ENCODE measurements around the gene THOC6.

THOC6 gene

DNA sequence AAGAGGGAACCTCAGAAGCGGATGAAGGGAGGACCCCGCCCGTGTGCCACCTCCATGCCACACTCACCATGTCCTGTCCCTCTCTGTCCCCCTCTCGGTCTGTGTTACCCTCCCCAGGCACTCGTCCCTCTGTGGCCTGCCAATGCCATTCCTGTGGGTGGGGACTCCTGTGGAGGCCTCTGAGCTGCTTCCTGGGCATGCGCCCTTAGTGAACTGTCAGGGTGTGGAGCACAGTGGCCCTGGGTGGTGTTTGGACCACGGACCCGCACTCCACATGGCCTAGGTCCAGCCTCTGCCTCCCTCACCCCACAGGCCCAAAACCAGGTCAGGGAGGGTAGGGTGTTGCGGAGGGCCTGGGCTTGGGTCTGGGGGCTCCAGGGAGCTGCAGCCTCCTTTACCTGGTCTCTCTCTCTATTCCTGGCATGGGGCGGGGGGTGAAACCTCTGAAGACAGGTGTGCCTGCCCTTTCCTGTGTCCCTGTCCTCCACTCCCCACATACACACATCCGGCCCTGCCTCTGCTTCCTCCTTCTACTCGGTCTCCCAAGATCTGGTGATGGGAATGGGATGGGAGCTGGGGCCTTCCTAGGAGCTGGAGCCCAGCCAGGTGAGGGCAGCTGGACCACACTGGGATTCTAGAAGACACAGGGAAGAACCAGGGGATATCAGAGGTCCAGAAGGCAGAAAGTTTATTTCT lies 32.1 kb upstream of the THOC6 start:
- no peak for DNase-seq (ENCODE audit: low read depth)

DNA sequence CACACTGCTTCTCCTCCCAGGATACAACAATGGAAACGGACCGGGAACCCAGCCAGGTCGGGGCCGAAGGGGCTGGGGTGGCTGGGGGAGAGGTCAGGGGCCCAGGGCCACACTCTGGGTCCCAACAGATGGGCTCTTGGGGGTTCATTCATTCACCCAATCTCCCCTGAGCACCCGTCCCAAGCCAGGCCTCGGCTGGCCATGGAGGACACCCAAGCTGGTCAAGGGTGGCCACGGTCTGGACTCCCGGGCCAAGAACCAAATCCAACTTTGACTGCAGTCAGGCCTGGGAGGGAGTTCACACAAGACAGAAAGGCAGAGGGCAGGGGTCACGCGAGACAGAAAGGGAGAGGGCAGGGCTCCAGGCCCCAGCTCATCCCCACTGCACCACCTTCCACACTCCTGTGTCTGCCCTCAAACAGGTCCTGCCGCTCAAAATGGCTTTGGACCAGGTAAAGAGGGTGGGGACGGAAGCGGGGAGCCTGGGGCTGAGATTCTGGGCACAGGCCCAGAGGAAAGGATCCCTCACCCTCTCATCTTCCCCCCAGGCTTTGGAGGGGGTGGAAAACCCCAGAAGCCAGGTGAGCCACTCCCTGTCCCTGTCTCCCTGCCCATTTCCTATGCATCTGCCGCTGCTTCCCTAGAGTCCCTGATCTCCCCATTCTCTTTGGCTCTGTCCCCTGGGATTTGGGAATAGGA lies 31.3 kb upstream of the THOC6 start:
- no peak for DNase-seq (ENCODE audit: low read depth)

DNA sequence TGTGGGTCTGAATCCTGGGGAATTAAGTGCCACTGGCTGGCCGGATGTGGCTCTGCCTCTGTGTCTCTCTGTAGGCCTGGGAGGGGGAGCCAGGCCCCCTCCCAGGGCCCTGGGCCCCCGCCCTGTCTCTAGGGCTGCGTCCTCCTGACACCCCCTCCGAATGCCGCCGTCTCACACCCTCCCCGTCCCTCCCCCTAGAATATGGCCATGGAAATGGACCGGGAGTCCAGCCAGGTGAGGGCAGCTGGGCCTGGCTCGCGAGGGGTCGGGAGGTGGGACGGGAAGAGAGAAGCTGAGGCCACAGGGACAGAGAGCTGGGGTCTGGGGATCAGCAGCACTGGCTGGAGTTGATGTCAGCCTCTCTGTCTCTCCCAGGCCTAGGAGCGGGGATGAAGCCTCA lies 27.5 kb upstream of the THOC6 start:
- no peak for DNase-seq (ENCODE audit: low read depth)

DNA sequence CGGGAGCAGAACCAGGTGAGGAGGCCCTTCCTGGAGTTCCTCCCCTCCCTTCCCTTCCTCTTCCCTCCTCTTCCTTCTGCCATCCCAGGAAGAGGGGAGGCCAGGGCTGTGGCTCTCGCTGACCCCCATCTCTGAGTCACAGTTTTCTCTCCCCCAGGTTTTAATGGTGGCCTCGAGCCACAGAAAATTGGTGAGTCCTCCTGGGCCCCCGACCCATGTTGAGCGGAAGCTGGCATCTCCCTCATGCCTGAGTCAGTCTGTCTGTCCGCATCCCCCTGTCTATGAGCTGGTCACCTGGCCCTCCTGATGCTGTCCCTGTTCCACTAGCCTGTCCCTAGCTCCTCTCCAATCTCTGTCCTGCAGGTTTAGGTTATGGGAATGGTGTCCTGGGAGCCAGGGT lies 23.9 kb upstream of the THOC6 start:
- no peak for DNase-seq (ENCODE audit: low read depth)

DNA sequence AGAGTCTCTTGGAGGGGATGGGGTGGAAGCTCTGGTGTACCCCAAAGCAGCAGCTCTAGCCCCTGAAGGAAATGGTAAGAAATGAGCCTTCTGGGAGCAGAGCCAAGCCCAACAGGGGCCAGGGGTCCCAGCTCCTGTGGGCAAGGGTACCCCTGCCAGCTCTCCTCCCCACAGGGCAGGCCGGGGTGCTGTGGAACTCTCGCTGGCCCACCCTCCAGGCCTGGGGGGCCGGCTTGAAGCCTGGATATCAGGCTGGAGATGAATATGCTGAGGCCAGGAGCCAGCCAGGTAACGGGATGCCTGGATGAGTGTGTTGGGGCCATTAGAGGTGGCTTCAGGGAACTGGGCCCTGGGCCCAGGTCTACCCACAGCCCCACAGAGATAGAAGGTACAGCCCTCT lies 23.3 kb upstream of the THOC6 start:
- no peak for DNase-seq (ENCODE audit: low read depth)

DNA sequence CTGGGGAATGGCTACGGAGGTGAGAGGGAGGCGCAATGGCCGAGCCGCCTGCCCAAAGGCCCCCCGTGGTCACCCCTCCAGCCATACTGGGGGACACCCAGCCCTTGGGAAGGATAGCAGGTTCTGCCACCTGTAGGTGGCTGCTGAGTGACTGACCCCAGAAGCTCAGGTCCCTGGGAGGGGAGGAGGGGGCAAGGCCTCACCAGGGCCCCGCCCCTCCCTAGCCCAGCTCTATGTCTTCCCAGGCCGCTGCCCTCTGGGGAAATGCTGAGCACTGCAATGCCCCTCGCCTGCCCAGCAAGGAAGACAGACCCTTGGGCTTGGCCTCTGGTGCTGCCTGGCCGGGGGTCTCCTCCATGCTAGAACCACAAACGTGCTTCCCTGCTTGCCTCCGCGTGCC lies 22.5 kb upstream of the THOC6 start:
- no peak for DNase-seq (ENCODE audit: low read depth)

DNA sequence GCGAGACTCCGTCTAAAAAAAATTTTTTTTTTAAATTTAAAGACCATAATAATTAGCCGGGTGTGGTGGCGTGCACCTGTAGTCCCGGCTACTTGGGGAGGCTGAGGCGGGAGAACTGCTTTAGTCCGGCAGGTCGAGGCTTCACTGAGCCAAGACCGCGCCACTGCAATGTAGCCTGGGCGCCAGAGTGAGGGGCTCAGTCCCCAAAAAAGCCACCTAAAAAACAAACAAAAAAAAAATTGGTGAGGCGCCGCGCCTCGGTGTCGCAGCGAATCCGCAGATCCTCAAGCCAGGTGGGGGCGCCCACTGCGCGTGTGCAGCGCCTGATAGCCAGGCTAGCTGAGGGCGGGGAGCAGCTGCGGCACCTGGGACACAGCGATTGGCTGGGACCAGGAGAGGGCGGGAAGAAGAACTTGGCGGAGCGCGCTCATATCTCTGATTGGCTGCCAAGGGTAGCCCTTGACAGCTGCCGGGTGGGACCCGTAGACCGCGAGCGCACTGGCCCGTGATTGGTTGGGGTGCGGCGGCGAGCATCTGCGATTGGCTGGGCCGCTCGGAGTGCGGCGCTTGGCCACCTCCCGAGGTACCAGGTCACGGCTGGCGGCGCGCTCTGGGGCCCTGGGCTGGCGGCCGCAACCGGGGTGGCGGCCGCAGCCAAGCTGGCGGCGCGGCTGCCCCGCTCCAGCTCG lies 20.1 kb upstream of the THOC6 start:
- peak; percentile 87 for DNase-seq (ENCODE audit: low read depth)

DNA sequence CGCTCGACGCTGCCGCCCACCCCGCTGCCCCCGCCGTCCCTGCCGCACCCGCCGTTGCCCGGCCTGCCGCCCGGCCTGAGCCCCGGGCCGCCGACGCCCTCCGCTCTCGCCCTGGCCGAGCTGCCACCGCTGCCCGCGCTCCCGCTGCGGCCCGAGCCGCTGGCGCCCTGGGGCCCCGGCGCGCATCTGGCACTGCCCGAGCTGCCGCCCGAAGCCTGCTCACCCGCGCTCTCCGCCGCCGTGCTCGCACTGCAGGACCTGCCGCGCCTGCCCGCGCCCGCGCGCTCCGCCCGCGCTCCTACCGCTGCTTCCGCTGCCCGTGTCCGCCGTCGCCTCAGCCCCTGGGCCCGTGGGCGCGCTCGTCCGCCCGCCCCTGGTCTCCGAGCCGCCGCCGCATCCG lies 19.5 kb upstream of the THOC6 start:
- DNase-seq (ENCODE audit: low read depth): no peak

DNA sequence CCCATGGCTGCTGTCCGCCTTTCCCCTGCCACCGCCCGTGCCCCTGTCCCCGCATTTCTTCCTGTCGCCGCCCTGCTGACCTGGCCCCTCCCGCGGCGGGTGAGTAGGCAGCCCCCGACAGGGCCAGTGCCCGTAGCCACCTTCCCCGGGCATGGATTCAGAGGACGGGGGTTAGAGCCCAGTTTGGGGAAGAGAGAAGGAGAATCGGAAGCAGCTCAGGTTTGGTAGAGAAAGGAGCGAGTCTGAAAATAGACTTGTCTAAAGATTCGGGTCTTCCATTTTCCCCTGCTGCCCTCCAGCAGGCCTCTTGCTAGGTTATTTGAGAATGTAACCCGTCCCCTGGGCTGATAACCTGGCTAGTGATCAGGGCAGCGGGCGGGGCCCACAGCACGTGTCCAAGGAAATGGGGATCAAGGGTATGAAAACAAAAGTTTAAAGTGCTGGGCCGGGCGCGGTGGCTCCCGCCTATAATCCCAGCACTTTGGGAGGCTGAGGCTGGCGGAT lies 19.0 kb upstream of the THOC6 start:
- no peak for DNase-seq (ENCODE audit: low read depth)

DNA sequence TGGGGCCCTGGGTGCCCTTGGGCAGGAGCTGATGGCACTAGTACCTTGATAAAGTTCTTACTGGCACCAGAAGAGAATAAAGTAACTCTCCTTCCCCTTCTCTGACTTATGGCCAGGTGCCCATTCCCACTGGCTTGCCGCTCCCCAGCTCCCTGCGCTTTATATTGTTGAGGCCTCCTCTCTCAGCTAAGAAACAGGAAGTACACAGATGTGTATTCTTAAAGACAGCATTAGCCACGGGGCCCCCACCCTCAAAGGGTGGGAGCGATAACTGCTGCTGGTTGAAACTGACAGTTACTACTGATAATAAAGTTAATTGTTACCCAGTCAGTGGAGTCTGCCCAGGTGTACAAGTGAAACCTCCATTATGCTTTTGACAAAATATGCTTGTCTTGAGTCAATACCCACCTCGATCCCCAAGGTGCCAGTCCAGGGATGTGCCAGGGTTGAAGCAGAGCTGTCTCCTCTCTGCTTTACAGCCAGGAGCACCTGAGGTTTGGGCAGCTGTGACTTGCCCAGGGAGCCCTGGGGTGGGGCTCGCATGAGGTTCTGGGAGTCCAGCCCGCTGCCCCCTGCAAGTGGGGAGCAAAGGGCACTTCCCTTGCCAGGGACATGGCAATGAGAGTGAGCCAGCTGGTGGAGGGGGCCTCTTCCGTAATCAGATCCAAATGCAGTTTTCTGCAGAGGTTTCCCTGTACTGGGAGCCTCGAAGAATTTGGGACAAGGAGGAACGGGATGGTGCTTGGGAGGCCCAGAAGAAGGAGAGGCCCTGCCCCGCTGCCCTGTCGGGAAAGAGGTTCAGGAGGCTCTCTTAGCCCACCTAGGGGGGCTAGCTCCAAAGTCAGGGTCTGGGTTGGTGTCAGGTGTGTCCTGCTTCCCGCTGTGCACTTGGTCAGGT lies 16.5 kb upstream of the THOC6 start:
- no peak for DNase-seq (ENCODE audit: low read depth)

DNA sequence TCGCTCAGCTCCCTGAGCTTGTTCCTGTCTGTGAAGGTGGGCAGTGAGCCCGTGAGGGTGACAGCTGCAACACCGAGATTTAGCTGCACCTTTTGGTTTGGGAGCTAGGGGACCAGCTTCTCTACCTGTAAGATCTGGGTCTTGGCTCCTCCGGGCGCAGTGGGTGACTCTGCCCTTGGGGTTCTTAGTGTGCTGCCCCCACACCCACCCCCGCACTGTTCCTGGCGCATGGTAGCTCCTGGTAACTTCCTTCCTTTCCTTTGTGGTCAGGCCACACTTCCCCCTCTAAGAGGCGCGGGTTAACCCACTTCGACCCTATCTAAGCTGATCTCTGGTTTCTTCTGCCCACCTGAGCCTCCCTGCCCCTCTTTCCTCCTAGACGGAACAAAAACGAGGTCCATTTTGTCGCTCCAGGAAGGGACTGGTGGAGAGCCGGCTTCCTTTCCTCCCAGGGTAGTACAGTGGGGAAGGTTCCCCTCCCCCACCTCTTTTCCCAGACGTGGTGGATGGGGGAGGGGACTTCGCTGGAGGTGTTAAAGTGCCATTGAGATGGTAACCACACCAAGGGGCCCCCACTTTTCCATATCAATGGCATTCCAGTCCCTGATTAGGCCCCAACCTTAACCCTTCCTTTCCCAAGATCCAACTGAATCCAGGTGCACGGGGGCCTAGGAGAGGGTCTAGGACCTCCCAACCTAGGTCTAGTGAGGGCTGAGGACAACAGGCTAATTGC lies 15.7 kb upstream of the THOC6 start:
- no peak for DNase-seq (ENCODE audit: low read depth)

DNA sequence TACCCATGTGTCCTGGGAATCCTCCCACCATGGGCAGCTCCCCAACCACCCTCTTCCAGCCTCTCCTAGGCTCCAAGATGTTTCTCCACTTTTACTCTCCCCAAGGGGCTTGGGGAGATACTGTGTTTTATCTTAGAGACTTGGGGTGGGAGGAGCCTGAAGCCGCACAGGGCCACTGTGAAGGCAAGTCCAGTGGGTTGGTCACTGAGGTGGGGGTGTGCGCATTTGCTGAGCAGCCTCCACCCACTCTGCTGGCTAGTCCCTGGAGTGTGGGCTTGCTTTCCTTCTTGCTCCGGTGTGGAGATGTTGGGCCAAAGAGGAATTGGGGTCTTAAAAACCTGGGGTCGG lies 15.2 kb upstream of the THOC6 start:
- DNase-seq (ENCODE audit: low read depth): no peak

DNA sequence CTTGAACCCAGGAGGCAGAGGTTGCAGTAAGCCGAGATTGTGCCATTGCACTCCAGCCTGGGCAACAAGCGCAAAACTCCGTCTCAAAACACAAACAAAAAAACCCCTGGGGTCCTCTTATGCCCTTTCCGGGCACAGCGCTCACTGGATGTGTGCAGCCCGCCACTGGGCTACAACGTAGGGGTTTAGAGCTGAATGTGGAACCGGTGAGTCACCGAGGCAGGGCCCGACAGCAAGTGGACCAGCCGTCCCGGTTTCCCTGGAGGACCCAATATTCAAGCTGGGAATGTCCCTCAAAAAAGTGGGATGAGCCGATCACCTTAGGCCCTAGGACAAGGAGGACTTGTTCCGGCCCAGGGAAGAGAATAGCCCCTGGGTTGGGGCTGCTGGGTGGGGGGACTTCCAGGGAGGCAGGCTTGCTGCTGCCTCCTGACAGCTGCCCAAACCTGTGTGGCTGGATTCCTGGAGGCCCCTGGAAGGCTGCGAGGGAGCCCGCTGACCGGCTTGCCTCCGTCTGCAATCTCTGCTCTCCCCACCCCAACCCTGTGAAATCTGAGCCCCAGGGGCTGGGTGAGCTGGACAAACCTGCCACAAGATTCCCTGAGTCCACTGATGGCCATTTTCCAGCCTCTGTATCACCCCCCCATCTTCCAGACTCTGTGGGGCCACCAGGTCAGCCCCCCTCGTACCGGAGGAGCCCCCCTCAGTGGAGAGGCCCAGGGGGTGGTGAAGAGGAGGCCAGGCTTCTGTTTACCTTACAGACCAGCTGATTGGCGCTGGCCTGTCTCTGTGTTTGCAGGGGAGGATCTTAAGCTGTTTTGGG lies 14.1 kb upstream of the THOC6 start:
- no peak for DNase-seq (ENCODE audit: low read depth)

DNA sequence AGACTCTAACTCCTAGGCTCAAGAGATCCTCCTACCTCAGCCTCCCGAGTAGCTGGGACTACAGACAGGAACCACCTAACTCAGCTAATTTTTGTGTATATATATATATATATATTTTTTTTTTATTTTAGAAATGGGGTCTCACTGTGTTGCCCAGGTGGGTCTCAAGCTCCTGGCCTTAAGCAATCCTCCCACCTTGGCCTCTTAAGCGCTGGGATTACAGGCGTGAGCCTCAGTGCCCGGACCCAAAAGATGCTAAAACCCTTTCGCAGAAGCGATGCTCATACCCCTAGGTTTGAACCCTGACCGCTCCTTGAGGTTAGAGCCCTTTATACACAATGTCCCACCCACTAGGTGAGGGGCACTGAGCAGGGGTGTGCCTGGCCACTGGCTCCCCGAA lies 13.3 kb upstream of the THOC6 start:
- no peak for DNase-seq (ENCODE audit: low read depth)

DNA sequence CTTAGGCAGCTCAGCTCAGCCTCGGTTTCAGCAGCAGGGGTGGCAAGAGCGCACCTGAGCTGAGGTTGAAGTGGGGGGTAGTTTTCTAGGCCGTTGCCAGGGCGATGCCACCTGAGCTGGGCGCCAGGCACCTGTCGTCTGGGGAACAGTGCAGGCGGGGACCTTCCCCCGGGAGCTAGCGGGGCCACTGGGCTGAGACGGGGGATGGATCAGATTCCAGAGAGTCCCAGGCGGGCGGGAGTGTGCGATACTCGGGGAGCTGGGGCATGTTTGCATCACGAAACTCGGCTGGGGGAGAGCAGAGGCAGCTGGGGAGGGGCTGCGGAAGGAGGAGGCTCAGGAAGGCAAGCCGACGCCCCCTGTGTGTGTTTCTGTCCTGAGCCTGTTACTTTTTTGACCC lies 11.6 kb upstream of the THOC6 start:
- DNase-seq (ENCODE audit: low read depth): no peak

DNA sequence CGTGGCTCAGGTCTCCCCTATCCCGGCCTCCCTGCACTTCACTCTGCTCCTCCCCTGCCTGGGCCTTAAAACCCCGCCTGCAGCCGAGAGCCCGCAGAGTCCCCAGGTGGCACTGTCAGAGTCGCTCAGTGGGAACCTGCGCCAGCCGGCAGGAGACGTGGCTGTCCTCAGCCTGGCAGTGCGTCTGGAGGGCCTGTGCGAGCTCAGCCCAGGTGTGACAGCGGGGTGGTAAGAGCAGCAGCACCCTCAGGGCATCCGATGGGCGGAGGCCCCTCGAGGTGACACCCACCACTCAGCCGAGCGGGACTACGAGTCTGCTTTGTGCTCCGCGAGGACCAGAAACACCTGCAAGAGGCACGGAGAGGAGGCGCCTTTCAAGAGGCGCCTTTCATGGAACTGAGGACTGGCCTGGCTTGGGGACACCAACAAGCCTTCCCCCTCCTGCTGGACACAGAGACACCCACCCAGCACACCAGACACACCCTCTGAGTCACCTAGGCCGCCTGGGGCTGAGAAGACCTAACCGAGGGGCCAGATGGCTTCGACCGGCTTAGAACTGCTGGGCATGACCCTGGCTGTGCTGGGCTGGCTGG lies 10.9 kb upstream of the THOC6 start, which contains the start of gene CLDN9:
Gene CLDN9 (plus strand): TSS at position 96 of the 593 bp plus-strand sequence. CDS start 440 bp downstream, at position 536.
- no peak for DNase-seq (ENCODE audit: low read depth)

DNA sequence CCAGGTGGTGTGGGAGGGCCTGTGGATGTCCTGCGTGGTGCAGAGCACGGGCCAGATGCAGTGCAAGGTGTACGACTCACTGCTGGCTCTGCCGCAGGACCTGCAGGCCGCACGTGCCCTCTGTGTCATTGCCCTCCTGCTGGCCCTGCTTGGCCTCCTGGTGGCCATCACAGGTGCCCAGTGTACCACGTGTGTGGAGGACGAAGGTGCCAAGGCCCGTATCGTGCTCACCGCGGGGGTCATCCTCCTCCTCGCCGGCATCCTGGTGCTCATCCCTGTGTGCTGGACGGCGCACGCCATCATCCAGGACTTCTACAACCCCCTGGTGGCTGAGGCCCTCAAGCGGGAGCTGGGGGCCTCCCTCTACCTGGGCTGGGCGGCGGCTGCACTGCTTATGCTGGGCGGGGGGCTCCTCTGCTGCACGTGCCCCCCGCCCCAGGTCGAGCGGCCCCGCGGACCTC lies 10.3 kb upstream of the THOC6 start:
- no peak for DNase-seq (ENCODE audit: low read depth)

DNA sequence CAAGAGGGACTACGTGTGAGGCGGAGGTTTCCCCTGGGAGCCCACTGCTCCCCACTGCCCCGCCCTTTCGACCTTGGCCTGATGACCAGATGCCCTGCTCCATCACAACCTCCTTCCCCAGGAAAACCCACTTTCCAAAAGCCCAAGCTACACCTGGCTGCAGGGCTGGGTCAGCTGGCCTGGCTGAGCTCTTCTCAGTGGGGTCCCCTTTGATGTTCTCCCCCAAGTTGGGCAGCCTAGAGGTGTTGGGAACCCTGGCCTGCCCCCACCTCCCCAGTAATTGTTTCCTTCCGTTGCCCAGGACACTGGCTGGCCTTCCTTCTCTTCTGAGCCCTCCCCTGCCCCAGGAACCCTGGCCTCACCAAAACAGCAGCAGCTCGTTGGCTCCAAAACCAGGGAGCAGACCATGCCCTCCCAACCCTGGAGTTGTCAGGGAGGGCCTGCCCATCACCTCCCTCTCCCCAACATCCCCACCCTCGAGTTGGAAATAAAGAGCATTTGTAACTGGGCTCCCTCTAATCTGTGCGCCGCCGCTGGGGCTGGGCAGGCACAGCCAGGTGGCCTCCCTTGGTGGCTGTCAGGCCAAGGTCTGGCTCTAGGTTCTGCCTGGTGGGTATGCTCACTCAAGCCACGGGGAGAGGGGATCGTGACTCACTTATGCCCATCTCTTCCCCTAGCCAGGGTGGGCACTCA lies 9.7 kb upstream of the THOC6 start:
- DNase-seq (ENCODE audit: low read depth): no peak

DNA sequence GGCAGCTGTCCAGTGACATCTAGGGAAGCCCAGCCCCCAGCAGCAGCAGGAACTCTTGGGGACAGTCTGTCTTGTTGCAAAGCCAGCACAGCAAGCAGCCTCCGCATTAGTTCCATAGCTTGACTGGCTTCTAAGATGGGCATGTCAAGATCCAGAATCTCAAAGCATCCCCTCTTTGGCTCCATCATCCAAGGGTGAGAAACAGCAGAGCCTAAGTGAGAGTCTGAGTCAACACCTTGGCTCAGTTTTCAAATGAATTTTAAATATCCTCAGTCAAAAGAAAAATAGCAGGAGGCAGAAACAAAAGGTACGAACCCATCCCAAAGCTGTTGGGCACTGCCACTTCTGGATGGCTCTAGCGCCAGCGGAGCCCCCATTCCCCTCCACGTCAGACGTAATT lies 8.9 kb upstream of the THOC6 start:
- no peak for DNase-seq (ENCODE audit: low read depth)
